Liver (tissue), 9 donors: ENCODE results near the gene TECPR1. TPM values are rescaled to one million over a fixed set of nuclear protein-coding genes. Genes with fewer than 3 reads are reported as not detected.

Experiments used
- DNase-seq: peaks from one replicate; pipeline ENCODE4 v3.0.0-alpha.2; 2017; ENCODE audit warnings: low spot score
- H3K27ac ChIP-seq, 2 donors: one replicate each; pipeline ENCODE4 v1.7.0; 2013; ENCODE audit warnings: inconsistent platforms in 2 of 2, low read length in 2 of 2, control low read depth in 1 of 2, low read depth in 1 of 2, mild to moderate bottlenecking in 1 of 2
- H3K27me3 ChIP-seq, 4 donors: one replicate each; pipeline versions ENCODE4 v1.6.1 to v1.7.0; 2013; ENCODE audit warnings: low read length in 3 of 4, inconsistent platforms in 1 of 4, mild to moderate bottlenecking in 1 of 4, moderate library complexity in 1 of 4; ENCODE audit not compliant: control insufficient read depth in 4 of 4, insufficient read depth in 4 of 4
- H3K36me3 ChIP-seq, 4 donors: one replicate each; pipeline versions ENCODE4 v1.6.1 to v1.7.0; 2013; ENCODE audit warnings: low read length in 3 of 4, mild to moderate bottlenecking in 3 of 4, low read depth in 1 of 4, moderate library complexity in 1 of 4; ENCODE audit not compliant: control insufficient read depth in 4 of 4, insufficient read depth in 3 of 4
- H3K4me1 ChIP-seq, 4 donors: one replicate each; pipeline versions ENCODE4 v1.6.1 to v1.7.0; 2013; ENCODE audit warnings: low read length in 3 of 4, mild to moderate bottlenecking in 3 of 4, moderate library complexity in 1 of 4; ENCODE audit not compliant: control insufficient read depth in 4 of 4, insufficient read depth in 4 of 4
- H3K4me3 ChIP-seq, 3 donors: one replicate each; pipeline versions ENCODE4 v1.6.1 to v1.7.0; 2013; ENCODE audit warnings: low read length in 3 of 3, control low read depth in 1 of 3, low read depth in 1 of 3, mild to moderate bottlenecking in 1 of 3
- H3K9ac ChIP-seq, 2 donors: one replicate each; pipeline ENCODE4 v1.7.0; 2013; ENCODE audit warnings: low read length in 2 of 2, mild to moderate bottlenecking in 2 of 2, moderate library complexity in 2 of 2, control low read depth in 1 of 2, low read depth in 1 of 2
- H3K9me3 ChIP-seq, 4 donors: one replicate each; pipeline versions ENCODE4 v1.6.1 to v1.7.0; 2013; ENCODE audit warnings: low read length in 3 of 4; ENCODE audit not compliant: control insufficient read depth in 4 of 4
- ATF3 ChIP-seq: IDR thresholded peaks from 2 replicates; pipeline ENCODE4 v1.6.1; 2016; ENCODE audit warnings: antibody characterized with exemption
- EGR1 ChIP-seq, 2 donors: IDR thresholded peaks; 2 replicates each; pipeline ENCODE4 v1.6.1; 2016 to 2018; ENCODE audit warnings: antibody characterized with exemption in 2 of 2, low read depth in 2 of 2
- FOXA1 ChIP-seq: IDR thresholded peaks from 2 replicates; pipeline ENCODE4 v1.6.1; 2016; ENCODE audit warnings: antibody characterized with exemption
- FOXA2 ChIP-seq: IDR thresholded peaks from 2 replicates; pipeline ENCODE4 v1.6.1; 2016; ENCODE audit warnings: antibody characterized with exemption
- GABPA ChIP-seq, 2 donors: IDR thresholded peaks in 1 of 2; conservative IDR thresholded peaks in 1 of 2; 2 replicates each; pipeline ENCODE4 v1.6.1; 2016; ENCODE audit warnings: antibody characterized with exemption in 2 of 2, mild to moderate bottlenecking in 1 of 2, moderate library complexity in 1 of 2
- HNF4A ChIP-seq, 2 donors: conservative IDR thresholded peaks; 2 replicates each; pipeline ENCODE4 v1.6.1; 2016; ENCODE audit warnings: antibody characterized with exemption in 2 of 2, mild to moderate bottlenecking in 2 of 2
- HNF4G ChIP-seq: IDR thresholded peaks from 2 replicates; pipeline ENCODE4 v1.6.1; 2016; ENCODE audit warnings: antibody characterized with exemption
- JUND ChIP-seq, 2 donors: IDR thresholded peaks; 2 replicates each; pipeline ENCODE4 v1.6.1; 2016; ENCODE audit warnings: antibody characterized with exemption in 2 of 2
- NR2F2 ChIP-seq: IDR thresholded peaks from 2 replicates; pipeline ENCODE4 v1.6.1; 2016; ENCODE audit warnings: antibody characterized with exemption
- RAD21 ChIP-seq, 2 donors: IDR thresholded peaks; 2 replicates each; pipeline ENCODE4 v1.6.1; 2016; ENCODE audit warnings: antibody characterized with exemption in 2 of 2, mild to moderate bottlenecking in 2 of 2
- RXRA ChIP-seq, 2 donors: IDR thresholded peaks; 2 replicates each; pipeline ENCODE4 v1.6.1; 2017 to 2018; ENCODE audit warnings: antibody characterized with exemption in 2 of 2, mild to moderate bottlenecking in 1 of 2
- SP1 ChIP-seq: IDR thresholded peaks from 2 replicates; pipeline ENCODE4 v1.6.1; 2018; ENCODE audit warnings: antibody characterized with exemption, mild to moderate bottlenecking
- TAF1 ChIP-seq: conservative IDR thresholded peaks from 2 replicates; pipeline ENCODE4 v1.6.1; 2016; ENCODE audit warnings: antibody characterized with exemption, mild to moderate bottlenecking
- YY1 ChIP-seq: IDR thresholded peaks from 2 replicates; pipeline ENCODE4 v1.6.1; 2016; ENCODE audit warnings: antibody characterized with exemption, mild to moderate bottlenecking
- ZBTB33 ChIP-seq: IDR thresholded peaks from 2 replicates; pipeline ENCODE4 v1.6.1; 2016; ENCODE audit warnings: antibody characterized with exemption
- WGBS: extraction: QIAGEN DNeasy Blood & Tissue Kit; methylation state at CpG from one replicate; pipeline ENCODE4 v1.1.7; 2013; 5-methylcytosine and 5-hydroxymethylcytosine counted together
- polyA plus RNA-seq, 2 donors: library from polyadenylated mRNA; stranded (reverse) in 1 of 2; unstranded in 1 of 2; fragments of 200-250 nt in 1 of 2; fragments of >200 nt in 1 of 2; fragmentation: Nextera tagmentation in 1 of 2; extraction: Ambion mirVana in 1 of 2; gene quantifications; one replicate each; pipeline versions ENCODE4 v1.2.1 to v1.2.3, GENCODE V29; 2013 to 2015
- total RNA-seq, 2 donors: library from RNA; depleted of rRNA; stranded (reverse); fragments of >200 nt; gene quantifications; one replicate each; pipeline ENCODE4 v1.2.3, GENCODE V29; 2014
- TF ChIP-seq, protein P1 (sequence below): fragments of 150-350 bp; IDR thresholded peaks from 2 replicates; pipeline ENCODE4 v1.5.1; 2017; ENCODE audit warnings: improper control_type of control experiment, low read depth, low read length; ENCODE audit not compliant: missing input control
- TF ChIP-seq, protein P2 (sequence below): IDR thresholded peaks from 2 replicates; pipeline ENCODE4 v1.6.1; 2016; ENCODE audit warnings: antibody characterized with exemption, mild to moderate bottlenecking
- TF ChIP-seq, protein P3 (sequence below): IDR thresholded peaks from 2 replicates; pipeline ENCODE4 v1.6.1; 2016; ENCODE audit warnings: antibody characterized with exemption
- donor health status: healthy.
- donor health status: healthy.
- donor health status: healthy.
- donor health status: healthy.
- donor health status: healthy.

Gene TECPR1
- total and polyA plus RNA-seq, 4 donors, result 3.3 to 16.3 (median 7.8) TPM

DNA sequence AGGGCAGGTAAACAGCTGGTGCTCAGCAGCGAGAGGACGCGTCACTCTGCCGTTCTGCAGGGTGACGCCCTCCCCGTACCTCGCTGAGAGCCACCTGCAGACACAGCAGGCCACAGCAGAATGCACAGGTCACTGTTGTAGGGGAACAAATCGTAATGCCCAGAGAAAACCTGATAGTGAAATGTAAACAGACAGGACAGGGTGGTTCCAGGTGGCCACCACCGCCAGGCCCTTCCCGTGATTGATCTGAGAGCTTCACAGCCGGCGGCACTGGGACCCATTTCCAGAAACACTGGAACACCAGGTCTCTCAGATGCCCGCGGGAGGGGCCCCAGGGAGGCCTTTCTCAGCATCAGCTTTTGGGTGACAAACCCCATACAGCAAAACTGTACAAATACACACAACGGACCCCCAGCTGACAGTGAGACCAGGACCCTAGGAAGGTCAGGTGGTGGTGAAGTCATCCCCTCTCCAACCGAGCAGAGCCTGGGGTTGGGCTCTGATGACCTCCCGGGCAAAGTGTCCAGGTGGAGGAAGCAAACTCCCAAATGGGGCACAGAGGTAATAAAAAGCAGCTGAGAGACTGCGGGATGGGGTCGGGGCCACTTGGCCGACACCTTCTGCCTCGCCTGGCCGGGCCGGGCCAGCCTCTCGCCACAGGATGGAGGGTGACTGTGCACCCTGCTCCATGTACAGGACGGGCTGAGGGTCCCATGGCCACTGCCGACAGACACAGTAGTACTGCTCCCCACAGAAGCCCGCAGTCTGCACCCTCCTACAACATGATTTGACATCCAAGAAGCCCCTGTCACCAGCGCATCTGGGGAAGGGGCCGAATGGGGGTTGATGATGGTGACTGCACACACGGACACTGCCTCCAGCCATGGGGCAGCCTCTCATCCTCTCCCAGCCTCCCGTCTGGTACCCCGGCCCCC lies 36.2 kb downstream of the TECPR1 start:
- no peak overlapping the region for H3K4me3 ChIP-seq
- DNase-seq, result no peak
- TF ChIP-seq RXRA (IDR thresholded peaks at IDR 0.05) (no peak), SP1 (no peak), JUND (IDR thresholded peaks at IDR 0.05) (no peak), HNF4G (no peak)
- TF ChIP-seq, protein P1, sequence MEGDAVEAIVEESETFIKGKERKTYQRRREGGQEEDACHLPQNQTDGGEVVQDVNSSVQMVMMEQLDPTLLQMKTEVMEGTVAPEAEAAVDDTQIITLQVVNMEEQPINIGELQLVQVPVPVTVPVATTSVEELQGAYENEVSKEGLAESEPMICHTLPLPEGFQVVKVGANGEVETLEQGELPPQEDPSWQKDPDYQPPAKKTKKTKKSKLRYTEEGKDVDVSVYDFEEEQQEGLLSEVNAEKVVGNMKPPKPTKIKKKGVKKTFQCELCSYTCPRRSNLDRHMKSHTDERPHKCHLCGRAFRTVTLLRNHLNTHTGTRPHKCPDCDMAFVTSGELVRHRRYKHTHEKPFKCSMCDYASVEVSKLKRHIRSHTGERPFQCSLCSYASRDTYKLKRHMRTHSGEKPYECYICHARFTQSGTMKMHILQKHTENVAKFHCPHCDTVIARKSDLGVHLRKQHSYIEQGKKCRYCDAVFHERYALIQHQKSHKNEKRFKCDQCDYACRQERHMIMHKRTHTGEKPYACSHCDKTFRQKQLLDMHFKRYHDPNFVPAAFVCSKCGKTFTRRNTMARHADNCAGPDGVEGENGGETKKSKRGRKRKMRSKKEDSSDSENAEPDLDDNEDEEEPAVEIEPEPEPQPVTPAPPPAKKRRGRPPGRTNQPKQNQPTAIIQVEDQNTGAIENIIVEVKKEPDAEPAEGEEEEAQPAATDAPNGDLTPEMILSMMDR, result no peak
- TF ChIP-seq, protein P2, sequence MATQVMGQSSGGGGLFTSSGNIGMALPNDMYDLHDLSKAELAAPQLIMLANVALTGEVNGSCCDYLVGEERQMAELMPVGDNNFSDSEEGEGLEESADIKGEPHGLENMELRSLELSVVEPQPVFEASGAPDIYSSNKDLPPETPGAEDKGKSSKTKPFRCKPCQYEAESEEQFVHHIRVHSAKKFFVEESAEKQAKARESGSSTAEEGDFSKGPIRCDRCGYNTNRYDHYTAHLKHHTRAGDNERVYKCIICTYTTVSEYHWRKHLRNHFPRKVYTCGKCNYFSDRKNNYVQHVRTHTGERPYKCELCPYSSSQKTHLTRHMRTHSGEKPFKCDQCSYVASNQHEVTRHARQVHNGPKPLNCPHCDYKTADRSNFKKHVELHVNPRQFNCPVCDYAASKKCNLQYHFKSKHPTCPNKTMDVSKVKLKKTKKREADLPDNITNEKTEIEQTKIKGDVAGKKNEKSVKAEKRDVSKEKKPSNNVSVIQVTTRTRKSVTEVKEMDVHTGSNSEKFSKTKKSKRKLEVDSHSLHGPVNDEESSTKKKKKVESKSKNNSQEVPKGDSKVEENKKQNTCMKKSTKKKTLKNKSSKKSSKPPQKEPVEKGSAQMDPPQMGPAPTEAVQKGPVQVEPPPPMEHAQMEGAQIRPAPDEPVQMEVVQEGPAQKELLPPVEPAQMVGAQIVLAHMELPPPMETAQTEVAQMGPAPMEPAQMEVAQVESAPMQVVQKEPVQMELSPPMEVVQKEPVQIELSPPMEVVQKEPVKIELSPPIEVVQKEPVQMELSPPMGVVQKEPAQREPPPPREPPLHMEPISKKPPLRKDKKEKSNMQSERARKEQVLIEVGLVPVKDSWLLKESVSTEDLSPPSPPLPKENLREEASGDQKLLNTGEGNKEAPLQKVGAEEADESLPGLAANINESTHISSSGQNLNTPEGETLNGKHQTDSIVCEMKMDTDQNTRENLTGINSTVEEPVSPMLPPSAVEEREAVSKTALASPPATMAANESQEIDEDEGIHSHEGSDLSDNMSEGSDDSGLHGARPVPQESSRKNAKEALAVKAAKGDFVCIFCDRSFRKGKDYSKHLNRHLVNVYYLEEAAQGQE, result no peak
- H3K27ac ChIP-seq, result no peak overlapping the region
- H3K9me3 ChIP-seq, result no peaks in the 10 kb centered on the region
- peaks cover 0 to 7% (median 0%) of the 10 kb centered on the region in 4 donors for H3K4me1 ChIP-seq
- no peaks in the 10 kb centered on the region for H3K27me3 ChIP-seq
- no peak overlapping the region for H3K9ac ChIP-seq
- 87% methylated on average over 32 of the region's 32 CpGs for WGBS
- H3K36me3 ChIP-seq, result peaks cover 0 to 4% (median 0%) of the 10 kb centered on the region in 4 donors

- Histone ChIP-seq H3K27ac (no peak overlapping the region), H3K4me3 (no peak overlapping the region)
- DNase-seq, result no peak
- TF ChIP-seq TAF1 (no peak), FOXA2 (no peak), NR2F2 (no peak), HNF4G (no peak), SP1 (no peak), ZBTB33 (no peak), GABPA (IDR thresholded peaks at IDR 0.05 in 1 of 2, conservative IDR thresholded peaks at IDR 0.05 in 1 of 2) (no peak), ATF3 (no peak), RXRA (IDR thresholded peaks at IDR 0.05) (no peak), RAD21 (IDR thresholded peaks at IDR 0.05) (no peak), HNF4A (conservative IDR thresholded peaks at IDR 0.05) (no peak), JUND (IDR thresholded peaks at IDR 0.05) (no peak), EGR1 (IDR thresholded peaks at IDR 0.05; ENCODE audit: low read depth in 2 of 2) (no peak), FOXA1 (no peak), YY1 (no peak)
- TF ChIP-seq, protein P1, result no peak
- TF ChIP-seq, protein P3, sequence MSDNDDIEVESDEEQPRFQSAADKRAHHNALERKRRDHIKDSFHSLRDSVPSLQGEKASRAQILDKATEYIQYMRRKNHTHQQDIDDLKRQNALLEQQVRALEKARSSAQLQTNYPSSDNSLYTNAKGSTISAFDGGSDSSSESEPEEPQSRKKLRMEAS, result no peak
These were observed 37.2 kb downstream of the TECPR1 start for GRCh38 chr7:98214811-98215321.

More at GRCh38 chr7:98214811-98215321, 37.2 kb downstream of the TECPR1 start:
- Histone ChIP-seq H3K4me1 (peaks cover 0 to 7% (median 0%) of the 10 kb centered on the region in 4 donors), H3K27me3 (no peaks in the 10 kb centered on the region), H3K36me3 (peaks cover 0 to 4% (median 0%) of the 10 kb centered on the region in 4 donors), H3K9ac (no peak overlapping the region), H3K9me3 (no peaks in the 10 kb centered on the region)
- 96% methylated on average over 27 of the region's 27 CpGs for WGBS
